ENCODE results near the gene THAP10. TPM values are rescaled to one million over a fixed set of nuclear protein-coding genes. Genes with fewer than 3 reads are reported as not detected.
A peak's percentile ranks its signal among the peaks of the same experiment; 100 is the strongest.
"Not testable (repeated sequence)": the region's sequence is repeated elsewhere in the genome, so short reads cannot be mapped to it uniquely, and the experiment has no call there.

THAP10 gene
- total RNA-seq, 2 donors from 2014 or later: 0.19 to 0.59 TPM

DNA sequence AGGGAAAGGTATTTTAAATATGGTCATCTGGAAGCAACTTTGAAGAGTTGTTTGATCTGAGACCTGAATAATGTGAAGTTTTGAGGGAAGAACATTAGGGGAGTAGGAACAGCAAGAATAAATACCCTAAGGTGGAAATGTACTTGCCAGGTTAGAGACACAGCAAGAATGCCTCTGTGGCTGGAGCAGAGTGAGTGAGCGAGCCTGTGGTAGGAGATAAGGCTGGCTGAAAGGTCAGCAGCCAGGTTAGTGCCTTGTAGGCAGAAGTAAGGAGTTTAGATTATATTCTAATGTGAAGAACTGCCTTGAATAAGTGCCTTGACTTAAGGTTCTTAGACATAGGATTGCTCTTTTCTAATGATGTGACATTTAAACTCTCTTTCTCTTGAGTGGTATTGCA lies 18.7 kb upstream of the THAP10 start:
- ATAC-seq (no peak), DNase-seq (ENCODE audit: low spot score) (no peak)
- H3K4me1 Mint-ChIP-seq (ENCODE audit: low read depth in 2 of 2): no peaks in the 10 kb centered on the region
- H3K9me3 Mint-ChIP-seq: peaks cover 6% of the 10 kb centered on the region
- peaks cover 18 to 54% of the 10 kb centered on the region in 2 donors for H3K27me3 Mint-ChIP-seq
- no peak overlapping the region for H3K4me3 Mint-ChIP-seq
- no peak overlapping the region for H3K27ac Mint-ChIP-seq
- H3K36me3 Mint-ChIP-seq: peaks cover 11% of the 10 kb centered on the region

DNA sequence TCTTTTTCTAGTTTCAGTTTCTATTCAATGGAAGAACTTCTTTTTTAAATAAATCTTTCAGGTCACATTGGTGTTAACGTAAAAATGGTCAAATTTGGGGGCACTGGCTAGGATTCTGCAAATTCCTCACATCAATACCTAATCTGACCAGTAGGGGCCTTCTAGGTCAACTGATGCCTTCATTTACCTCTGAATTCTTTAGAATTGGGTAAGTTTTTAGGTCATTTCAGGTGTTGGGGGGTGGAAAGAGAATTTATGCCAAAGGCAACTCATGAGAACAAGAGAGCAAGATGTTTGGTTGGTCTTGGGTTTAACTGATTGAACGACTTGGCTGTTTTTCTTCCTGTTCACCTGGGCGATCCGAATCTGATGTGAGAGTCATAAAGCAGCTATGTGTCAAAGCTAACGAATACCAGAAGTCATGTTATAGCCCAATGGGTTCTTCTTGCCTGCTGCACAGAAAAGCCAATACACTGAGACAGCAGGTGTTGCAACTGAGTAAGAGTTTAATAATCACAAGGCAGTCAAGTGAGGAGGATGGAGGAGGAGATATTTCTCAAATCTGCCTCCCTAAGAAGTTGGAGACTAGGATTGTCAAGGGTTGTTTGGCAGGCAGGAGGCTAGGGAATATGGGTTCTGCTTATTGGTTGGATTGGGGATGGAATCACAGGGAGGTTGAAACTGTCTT lies 15.7 kb upstream of the THAP10 start:
- Mint-ChIP-seq H3K9me3 (peaks cover 6% of the 10 kb centered on the region), H3K27ac (no peak overlapping the region), H3K27me3 (peaks cover 12 to 37% of the 10 kb centered on the region in 2 donors), H3K4me1 (ENCODE audit: low read depth in 2 of 2) (no peaks in the 10 kb centered on the region), H3K4me3 (no peak overlapping the region), H3K36me3 (peaks cover 11% of the 10 kb centered on the region)
- no peak for DNase-seq (ENCODE audit: low spot score)
- no peak for ATAC-seq

DNA sequence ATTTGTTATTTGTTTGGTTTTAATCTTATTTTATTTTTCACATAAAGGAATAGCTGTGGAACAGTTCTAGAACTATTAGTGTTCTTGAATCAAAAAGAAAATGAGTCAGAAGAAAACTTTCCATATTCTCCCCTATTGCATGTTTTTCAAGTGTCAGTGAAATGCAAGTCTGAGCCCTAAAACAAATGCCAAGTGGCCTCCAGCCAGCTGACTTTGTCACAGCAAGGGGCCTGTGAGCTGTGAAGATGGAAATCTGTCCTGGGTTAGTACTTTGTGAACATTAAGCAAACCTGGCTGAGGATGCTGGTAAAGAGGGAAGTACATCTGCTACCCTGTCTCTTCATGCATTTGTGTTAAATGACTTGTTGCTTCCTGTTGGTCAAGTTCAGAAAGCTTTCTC lies 14.6 kb upstream of the THAP10 start:
- Mint-ChIP-seq H3K27ac (no peak overlapping the region), H3K4me1 (ENCODE audit: low read depth in 2 of 2) (no peaks in the 10 kb centered on the region), H3K36me3 (peaks cover 11% of the 10 kb centered on the region), H3K4me3 (no peak overlapping the region), H3K27me3 (peaks cover 12 to 38% of the 10 kb centered on the region in 2 donors), H3K9me3 (peaks cover 6% of the 10 kb centered on the region)
- ATAC-seq: no peak
- DNase-seq (ENCODE audit: low spot score): no peak

DNA sequence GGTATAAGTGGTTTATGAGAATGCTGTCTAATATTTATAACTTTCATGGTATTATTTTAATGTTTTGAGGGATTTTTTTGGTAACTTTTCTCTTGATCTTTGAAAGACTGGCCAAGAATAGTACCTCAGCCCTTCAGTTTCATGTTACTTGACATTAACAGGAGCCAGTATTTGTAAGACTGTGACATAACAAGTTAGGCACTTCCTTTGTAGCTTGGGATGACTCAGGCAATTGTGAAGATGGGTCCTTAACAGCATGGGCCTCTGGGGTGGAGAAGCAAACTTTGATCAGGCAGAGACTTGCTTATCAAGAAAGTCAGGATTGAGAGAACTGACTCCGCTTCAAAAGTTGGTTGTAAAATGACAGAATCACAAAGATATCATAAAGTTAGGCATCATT lies 9.9 kb upstream of the THAP10 start:
- Mint-ChIP-seq H3K4me3 (no peak overlapping the region), H3K9me3 (no peaks in the 10 kb centered on the region), H3K4me1 (ENCODE audit: low read depth in 2 of 2) (no peaks in the 10 kb centered on the region), H3K27ac (no peak overlapping the region), H3K27me3 (peaks cover 10 to 47% of the 10 kb centered on the region in 2 donors), H3K36me3 (no peaks in the 10 kb centered on the region)
- DNase-seq (ENCODE audit: low spot score) (no peak), ATAC-seq (no peak)

DNA sequence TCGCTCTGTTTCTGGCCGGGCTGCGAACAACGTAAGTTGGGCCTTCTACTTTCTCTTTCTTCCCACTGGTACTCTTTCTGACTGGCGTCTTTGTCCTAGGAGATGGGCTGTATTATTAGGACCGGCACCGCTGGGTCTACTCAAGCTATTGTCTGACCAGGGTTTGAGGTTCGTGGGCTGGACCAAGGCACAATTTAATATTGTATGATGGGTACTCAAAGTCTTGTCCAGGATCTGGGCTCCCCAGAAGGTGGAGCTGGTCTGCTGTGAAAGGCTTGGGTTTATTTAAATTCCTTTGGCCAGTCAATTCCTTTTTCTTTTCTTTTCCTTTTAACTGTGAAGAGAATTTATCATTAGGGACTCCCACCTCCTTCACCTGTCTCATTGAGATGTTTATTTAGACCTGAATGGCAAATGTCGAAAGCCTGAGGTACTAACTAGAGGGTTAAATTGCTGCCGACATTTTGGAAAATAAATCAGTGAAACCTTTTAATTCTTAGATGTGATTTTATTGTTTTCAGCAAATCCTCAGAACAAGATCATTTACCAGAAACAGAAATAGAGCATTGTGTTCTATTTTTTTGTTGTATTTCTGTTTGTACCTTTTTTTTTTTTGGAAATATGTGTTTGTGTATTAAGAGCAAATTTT lies 803 bp upstream of the THAP10 start:
- H3K4me3 Mint-ChIP-seq: peak overlapping the region; percentile 91
- ATAC-seq: peak in 1 of 2 donors; percentile 21
- H3K36me3 Mint-ChIP-seq: no peaks in the 10 kb centered on the region
- peak overlapping the region; percentile 69 to 78 for H3K27ac Mint-ChIP-seq
- peaks cover 15 to 17% of the 10 kb centered on the region in 2 donors for H3K4me1 Mint-ChIP-seq (ENCODE audit: low read depth in 2 of 2)
- H3K9me3 Mint-ChIP-seq: no peaks in the 10 kb centered on the region
- H3K27me3 Mint-ChIP-seq: peaks cover 26 to 36% of the 10 kb centered on the region in 2 donors
- no peak for DNase-seq (ENCODE audit: low spot score)

DNA sequence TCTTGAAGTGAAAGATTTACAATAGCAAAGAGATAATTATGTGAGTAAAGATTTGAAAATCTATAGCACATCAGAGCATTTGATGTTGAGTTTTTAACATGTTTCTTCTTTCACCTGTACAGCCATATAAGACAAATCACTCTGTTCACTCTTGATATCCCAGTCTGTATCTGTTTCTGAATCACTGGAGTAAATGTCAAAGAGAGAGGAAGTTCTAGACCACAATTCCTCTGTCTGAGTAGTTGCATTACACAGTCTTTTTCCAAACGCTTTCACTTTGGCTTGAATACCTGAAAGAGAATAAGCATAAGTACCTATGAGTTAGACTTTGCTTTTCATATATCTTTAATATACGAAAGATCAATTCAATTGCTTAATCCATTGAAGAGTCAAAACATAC lies 9.9 kb downstream of the THAP10 start:
- no peak for DNase-seq (ENCODE audit: low spot score)
- peaks cover 20 to 50% of the 10 kb centered on the region in 2 donors for H3K27me3 Mint-ChIP-seq
- no peaks in the 10 kb centered on the region for H3K36me3 Mint-ChIP-seq
- ATAC-seq: no peak
- H3K4me1 Mint-ChIP-seq (ENCODE audit: low read depth in 2 of 2): no peaks in the 10 kb centered on the region
- no peaks in the 10 kb centered on the region for H3K9me3 Mint-ChIP-seq
- no peak overlapping the region for H3K27ac Mint-ChIP-seq
- no peak overlapping the region for H3K4me3 Mint-ChIP-seq

DNA sequence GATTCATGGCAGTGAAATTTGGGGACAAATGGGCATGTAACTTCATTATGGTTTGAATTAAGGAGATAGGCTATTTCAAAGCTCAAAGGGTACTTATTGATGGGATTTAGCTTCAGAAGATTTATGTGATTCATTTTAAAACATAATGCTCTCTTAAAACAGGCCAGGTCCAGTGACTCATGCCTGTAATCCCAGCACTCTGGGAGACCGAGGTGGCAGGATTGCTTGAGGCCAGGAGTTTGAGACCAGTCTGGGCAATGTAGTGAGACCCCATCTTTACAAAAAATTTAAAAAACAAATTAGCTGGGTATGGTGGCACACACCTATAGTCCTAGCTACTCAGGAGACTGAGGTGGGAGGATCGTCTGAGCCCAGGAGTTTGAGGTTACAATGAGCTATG lies 11.5 kb downstream of the THAP10 start:
- ATAC-seq: no peak
- Mint-ChIP-seq H3K4me3 (no peak overlapping the region), H3K27ac (no peak overlapping the region)

DNA sequence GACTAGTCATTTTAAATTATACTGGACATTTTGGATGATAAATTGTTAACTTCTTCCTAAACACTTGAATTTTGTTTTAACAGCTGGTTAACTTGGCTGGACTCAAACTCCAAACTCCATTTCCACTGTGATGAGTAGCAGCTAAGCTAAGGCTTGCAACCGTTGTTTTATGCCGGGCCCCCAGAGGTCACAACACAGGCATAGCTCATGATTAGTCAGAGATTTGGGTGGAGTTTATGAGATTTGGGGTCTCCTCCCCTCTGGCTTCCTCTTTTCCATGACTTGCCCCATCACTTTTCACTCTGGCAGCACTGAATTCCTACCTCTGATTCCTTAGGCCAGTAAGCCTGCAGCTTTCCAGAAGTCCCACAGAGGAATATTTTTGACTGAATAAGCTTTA lies 12.8 kb downstream of the THAP10 start:
- Mint-ChIP-seq H3K27ac (no peak overlapping the region), H3K36me3 (no peaks in the 10 kb centered on the region), H3K9me3 (no peaks in the 10 kb centered on the region), H3K27me3 (peaks cover 32 to 67% of the 10 kb centered on the region in 2 donors), H3K4me3 (no peak overlapping the region), H3K4me1 (ENCODE audit: low read depth in 2 of 2) (no peaks in the 10 kb centered on the region)
- no peak for DNase-seq (ENCODE audit: low spot score)
- ATAC-seq: no peak

More for the DNA sequence above, 11.5 kb downstream of the THAP10 start:
- Mint-ChIP-seq H3K9me3 (no peaks in the 10 kb centered on the region), H3K27me3 (peaks cover 30 to 65% of the 10 kb centered on the region in 2 donors), H3K36me3 (no peaks in the 10 kb centered on the region), H3K4me1 (ENCODE audit: low read depth in 2 of 2) (no peaks in the 10 kb centered on the region)
- DNase-seq (ENCODE audit: low spot score): no peak

DNA sequence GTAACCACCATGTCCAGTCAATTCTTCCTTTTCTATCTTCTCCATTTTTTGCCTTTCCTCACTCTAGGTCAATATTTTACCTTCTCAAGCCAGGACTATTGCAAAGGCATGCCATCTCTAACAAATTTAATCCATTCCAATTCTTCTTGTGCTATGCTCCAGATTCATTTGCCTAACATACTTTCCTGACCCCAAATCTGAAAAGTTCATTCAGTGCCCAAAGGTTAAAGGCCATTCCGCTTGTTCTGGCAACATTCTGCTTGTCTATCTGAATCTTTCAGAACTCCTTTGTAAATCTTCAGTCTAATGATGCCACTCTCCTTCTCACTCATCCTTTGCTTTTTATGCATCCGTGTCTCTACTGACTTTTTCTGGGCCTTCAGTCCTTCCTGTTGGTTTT lies 15.6 kb downstream of the THAP10 start:
- no peak overlapping the region for H3K27ac Mint-ChIP-seq
- no peaks in the 10 kb centered on the region for H3K4me1 Mint-ChIP-seq (ENCODE audit: low read depth in 2 of 2)
- ATAC-seq (no peak), DNase-seq (ENCODE audit: low spot score) (no peak)
- peaks cover 43 to 70% of the 10 kb centered on the region in 2 donors for H3K27me3 Mint-ChIP-seq
- H3K36me3 Mint-ChIP-seq: no peaks in the 10 kb centered on the region
- H3K4me3 Mint-ChIP-seq: no peak overlapping the region
- no peaks in the 10 kb centered on the region for H3K9me3 Mint-ChIP-seq

DNA sequence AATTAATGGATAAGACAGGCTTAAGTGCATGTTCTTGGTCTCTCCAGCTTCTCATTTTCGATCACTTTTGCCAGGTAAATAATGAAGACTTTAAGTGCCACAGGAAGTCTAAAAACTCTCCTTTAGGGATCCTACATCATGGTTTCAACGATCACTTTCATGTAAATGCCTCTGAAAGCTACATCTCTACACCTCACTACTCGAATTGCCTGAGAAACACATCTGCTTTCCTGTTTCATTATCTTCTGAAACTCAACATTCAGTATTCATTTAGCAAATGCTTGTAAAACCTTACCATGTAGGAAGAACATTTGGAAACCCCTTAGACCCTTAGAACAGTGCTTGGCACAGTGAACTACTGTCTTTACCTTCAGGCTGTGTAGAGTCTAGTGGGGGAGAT lies 16.2 kb downstream of the THAP10 start:
- H3K4me3 Mint-ChIP-seq: no peak overlapping the region
- H3K27ac Mint-ChIP-seq: no peak overlapping the region
- ATAC-seq (no peak), DNase-seq (ENCODE audit: low spot score) (no peak)
- H3K27me3 Mint-ChIP-seq: peaks cover 43 to 70% of the 10 kb centered on the region in 2 donors
- no peaks in the 10 kb centered on the region for H3K4me1 Mint-ChIP-seq (ENCODE audit: low read depth in 2 of 2)
- H3K9me3 Mint-ChIP-seq: no peaks in the 10 kb centered on the region
- H3K36me3 Mint-ChIP-seq: no peaks in the 10 kb centered on the region

DNA sequence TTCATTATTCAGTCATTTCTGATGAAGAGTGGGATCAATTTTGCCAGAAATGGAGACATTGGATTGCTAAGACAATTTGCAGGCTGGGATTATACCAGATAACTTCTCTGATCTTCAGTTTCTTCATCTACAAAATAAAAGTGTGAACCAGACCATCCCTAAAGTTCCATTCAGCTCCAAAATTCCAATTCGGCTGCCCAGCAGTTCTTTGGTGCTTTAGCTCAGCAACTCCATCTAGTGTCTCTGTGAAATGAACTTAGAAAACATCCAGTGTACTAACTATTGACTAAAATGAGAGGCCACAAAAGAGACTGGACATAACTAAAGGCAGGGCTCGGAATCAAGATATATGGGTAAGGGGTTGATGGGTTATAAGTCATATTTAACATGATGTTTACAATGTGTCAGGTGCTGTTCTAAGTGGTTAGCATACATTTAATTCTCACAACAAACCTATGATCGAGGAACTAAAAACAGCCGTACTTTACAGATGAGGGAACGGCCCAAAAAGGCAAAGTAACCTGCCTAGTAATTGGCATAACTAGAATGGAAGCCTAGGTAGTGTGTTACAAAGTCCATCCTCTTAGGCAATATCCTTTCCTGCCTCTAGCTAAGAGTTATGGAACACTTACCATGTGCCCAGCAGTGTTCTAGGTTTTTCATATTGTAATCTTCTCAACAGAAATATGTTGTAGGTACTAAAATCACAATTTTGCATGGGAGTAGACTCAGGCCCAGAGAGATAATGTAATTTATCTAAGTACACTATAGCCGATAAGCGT lies 17.0 kb downstream of the THAP10 start:
- no peak for DNase-seq (ENCODE audit: low spot score)
- H3K4me3 Mint-ChIP-seq: no peak overlapping the region
- no peaks in the 10 kb centered on the region for H3K36me3 Mint-ChIP-seq
- H3K27ac Mint-ChIP-seq: no peak overlapping the region
- ATAC-seq: no peak
- H3K27me3 Mint-ChIP-seq: peaks cover 42 to 64% of the 10 kb centered on the region in 2 donors
- H3K9me3 Mint-ChIP-seq: no peaks in the 10 kb centered on the region
- peaks cover under 1 to 1% of the 10 kb centered on the region in 2 donors for H3K4me1 Mint-ChIP-seq (ENCODE audit: low read depth in 2 of 2)

DNA sequence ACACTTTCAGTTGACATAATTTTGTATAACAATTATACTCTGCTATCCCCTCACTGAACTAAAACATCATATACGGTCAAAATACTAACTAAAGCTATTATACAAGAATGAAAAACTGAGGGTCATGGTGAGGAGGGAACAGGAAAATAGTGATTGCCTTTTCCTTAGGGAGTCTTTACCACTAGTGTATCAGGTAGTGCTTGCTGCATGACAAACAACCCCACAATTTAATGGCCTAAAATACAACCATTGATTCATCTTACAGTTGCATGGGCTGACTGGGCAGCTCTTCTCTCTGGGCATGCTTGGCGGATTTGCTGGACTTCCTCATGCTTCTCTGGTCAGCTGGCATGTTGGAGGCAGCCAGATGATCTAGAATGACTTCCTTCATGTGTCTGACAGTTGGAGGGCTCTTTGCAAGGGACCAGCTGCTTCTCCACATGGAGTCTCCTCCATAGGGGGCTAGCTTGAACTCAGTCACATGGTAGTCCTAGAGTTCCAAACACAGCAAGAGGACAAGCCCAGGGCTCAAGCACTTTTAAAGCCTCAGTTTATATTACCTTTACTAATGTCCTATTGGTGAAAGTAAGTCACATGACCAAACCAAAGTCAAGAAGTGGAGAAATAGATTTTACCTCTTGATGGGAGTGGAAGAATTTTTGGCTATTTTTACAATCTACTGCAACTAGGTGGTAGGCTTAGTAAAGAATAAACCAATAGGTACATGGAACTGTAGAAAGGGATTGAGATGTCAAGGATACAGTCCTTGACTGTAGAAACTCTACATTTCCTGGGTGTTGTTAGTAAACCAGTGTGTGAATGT lies 18.8 kb downstream of the THAP10 start:
- H3K27me3 Mint-ChIP-seq: peaks cover 37 to 46% of the 10 kb centered on the region in 2 donors
- no peak for ATAC-seq
- DNase-seq (ENCODE audit: low spot score): no peak
- H3K4me3 Mint-ChIP-seq: no peak overlapping the region
- H3K4me1 Mint-ChIP-seq (ENCODE audit: low read depth in 2 of 2): peaks cover 4% of the 10 kb centered on the region in 2 donors
- H3K27ac Mint-ChIP-seq: no peak overlapping the region
- H3K36me3 Mint-ChIP-seq: no peaks in the 10 kb centered on the region
- no peaks in the 10 kb centered on the region for H3K9me3 Mint-ChIP-seq

DNA sequence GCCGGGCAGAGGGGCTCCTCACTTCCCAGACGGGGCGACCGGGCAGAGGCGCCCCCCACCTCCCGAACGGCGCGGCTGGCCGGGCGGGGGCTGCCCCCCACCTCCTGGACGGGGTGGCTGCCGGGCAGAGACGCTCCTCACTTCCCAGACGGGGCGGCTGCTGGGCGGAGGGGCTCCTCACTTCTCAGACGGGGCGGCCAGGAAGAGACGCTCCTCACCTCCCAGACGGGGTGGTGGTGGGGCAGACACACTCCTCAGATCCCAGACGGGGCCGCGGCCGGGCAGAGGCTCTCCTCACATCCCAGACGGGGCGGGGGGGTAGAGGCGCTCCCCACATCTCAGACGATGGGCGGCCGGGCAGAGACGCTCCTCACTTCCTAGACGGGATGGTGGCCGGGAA lies 20.7 kb downstream of the THAP10 start:
- H3K27ac Mint-ChIP-seq; H3K36me3 Mint-ChIP-seq; DNase-seq (ENCODE audit: low spot score); H3K4me3 Mint-ChIP-seq; H3K9me3 Mint-ChIP-seq; ATAC-seq; H3K4me1 Mint-ChIP-seq (ENCODE audit: low read depth in 2 of 2): not testable (repeated sequence)
- peaks cover 32 to 37% of the 10 kb centered on the region in 2 donors for H3K27me3 Mint-ChIP-seq

Data from natural killer cell treated with Interleukin-12 subunit alpha and Interleukin-12 subunit beta and Interleukin-15 and Interleukin-18, amount 100 ng/mL, for 72 hours (primary cell).